ENCODE results near the gene FAM107A.

FAM107A gene, protein sequence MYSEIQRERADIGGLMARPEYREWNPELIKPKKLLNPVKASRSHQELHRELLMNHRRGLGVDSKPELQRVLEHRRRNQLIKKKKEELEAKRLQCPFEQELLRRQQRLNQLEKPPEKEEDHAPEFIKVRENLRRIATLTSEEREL

DNA sequence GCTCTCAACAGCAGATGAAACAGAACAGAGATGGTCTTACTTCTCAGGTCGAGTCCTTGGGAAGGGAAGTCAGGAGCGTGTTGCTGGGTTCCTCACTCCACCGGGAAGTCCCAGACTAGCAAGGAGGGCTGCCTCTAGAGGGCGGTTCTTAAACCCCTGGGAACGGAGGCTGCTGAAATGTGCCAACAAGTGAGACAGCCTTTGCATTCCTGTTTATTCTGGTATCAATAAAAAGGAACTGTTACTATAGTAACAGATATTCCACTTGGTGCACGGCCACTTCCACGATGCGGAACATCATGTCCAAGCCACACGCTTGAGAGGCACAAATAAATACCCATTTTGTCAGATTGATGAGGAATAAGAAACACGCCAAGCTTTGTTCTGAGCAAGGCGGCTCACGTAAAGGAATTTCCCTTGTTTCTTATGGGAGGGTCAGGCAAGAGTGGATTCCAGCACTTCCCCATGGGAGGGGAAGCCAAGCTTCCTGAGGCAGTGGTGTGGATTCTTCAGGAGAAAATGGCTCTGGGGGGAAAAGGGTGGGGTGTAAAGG lies at the start of gene FAM107A:
FAM107A (minus strand) TSS at position 123 of the 553 bp plus-strand sequence. CDS start 7,531 bp downstream, outside the sequence.
- no peak for DNase-seq

DNA sequence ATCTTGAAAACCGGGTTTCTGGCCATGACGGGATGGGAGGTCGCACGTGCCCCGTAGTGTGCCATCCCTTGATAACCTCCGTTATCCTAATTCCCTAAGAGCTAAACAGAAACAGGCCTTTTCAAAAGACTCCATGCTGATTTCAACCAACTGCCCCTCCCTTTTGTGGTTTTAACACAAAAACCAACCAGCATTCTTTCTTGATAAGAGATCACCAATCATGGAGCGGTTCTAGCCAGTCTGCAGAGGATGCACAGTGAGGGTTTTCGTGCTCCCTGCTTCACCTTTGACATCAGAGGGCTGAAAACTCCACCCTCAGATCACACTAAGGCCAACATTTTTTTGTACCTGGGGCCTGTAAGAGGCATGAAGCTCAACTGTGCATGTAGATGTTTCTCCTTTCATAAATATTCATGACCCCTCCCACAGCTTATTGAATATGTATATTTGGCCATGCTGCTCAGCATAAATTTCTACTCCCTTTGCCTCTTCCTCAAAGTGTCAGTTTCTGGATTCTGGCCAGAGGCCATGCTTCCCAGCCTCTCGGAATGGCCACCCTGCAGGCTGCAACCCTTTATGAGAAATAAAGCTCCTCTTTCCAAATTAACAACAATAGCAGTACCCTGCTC lies 48.1 kb upstream of the FAM107A start:
- no peak for DNase-seq

DNA sequence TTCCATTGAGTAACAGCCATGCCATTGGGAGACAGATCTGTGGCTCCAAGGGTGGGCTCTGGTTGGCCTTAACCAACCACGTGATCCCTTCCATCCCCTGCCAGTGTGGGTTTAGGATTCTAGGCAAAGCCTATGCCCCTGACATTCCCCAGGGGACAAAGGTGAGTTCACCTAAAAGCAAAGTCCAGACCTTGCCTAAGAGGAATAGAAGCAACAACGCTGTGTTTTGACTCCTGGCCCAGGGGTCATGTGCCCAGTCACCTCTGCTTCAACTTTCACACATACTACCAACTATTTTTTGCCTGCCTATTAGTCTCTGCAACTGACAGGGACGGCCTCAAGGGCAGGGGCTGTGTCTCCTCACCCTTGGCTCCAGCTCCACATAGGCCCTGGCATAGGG lies 47.4 kb upstream of the FAM107A start:
- no peak for DNase-seq

DNA sequence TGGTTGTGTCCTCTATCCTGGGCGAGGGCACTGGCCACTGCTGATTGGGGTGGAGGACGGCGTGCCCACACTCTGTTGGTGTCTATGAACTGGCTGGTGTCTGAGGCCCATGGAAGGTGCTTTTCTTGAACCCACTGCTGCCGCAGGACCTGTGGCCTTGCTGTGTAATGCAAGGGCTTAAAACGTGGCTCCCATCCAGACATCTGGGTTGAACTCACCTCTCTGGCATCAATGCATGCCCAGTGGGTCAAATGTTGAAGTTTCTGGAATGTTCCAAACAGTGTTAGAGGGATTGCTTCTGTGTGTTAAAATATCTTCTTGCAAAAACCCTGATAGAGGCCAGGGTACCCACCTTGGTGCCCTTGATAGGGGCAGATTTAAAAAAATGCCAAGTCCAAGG lies 46.8 kb upstream of the FAM107A start:
- DNase-seq: no peak

DNA sequence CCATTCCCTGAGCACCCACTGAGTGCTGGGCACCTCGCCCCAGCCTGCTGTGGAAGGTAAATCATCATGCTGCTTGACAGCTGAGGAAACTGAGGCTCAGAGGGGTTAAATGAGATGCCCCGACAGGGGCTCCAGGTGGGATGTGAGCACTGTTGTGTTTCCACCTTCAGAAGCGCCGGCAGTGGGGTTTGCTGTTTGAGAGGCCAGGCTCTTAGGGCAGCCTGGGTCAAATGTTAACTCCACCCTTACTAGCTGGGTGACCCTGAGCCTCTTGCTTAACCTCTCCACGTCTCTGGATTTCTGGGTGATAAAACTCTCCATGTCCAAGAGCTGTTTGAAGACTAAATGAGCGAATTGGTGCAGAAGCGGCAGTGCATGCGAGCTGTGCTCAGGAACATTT lies 46.3 kb upstream of the FAM107A start:
- DNase-seq: no peak

DNA sequence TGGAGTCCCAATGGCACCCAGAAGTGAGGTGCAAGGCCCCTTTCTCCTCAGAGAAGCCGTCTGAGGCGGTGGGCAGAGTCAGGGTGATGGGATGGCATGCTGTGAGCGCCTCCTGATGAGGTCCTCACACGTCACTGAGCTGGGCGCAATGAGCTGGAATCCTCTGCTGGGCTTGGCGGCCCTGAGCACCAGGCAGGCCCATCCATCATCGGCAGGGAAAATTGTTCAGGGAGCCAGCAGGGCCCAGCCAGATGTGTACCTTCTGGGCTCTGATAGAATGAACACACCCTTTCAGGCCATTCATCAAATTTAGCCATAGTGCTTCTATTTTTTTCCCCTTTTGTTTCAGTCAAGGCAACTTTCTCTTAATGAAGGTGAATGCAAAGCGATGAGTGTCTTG lies 45.7 kb upstream of the FAM107A start:
- DNase-seq: no peak

DNA sequence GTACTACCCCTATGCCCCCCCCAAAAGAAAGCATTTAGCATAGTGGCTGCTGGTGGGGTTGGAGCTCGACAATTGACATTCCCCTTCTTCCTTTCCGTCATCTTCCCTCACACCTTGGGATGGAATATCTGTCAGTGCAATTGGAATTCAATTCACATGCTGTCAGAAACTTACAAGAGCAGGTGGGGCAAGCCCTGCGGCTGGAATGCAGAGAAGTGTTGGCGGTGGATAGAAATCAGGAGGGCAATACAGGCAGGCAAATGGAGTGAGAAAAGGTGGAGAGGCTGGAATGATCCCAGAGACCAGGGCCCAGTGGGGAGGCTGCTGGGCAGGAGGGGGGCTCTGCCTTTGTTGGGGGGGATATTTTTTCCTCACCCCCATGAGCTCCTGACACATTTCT lies 45.2 kb upstream of the FAM107A start:
- DNase-seq: no peak

DNA sequence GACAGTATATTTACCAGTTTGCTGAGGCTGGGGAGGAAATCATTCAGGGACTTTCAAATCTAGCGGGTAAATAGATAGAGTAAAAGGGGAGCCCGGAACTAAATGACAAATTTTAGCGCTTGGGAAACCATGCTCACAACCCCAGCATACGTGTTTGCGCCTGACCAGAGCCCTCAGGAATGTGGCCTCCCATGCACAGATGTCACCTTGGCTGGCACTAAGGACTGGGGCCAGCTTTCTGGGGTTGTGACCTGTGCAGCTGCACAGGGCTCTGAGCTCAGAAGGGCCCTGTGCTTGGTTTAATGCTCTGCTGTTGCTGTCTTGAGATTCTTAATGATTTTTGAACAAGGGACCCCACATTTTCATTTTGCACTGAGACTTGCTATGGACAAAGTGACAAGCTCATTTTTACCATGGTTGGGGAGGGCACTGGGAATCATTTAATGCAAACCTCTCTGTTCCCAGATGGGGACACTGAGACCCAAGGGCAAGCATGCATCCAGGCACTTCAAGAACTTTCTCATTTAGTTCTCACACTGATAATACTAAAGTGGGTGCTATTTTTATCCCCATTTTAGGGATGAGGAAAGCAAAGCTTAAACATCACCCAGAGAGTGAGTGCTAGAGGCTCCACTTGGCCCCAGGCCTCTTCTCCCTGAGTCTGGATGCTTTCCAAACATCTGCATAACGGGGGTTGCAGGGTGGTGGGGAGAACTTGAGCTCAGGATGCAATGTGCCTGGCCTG lies 44.1 kb upstream of the FAM107A start:
- no peak for DNase-seq

DNA sequence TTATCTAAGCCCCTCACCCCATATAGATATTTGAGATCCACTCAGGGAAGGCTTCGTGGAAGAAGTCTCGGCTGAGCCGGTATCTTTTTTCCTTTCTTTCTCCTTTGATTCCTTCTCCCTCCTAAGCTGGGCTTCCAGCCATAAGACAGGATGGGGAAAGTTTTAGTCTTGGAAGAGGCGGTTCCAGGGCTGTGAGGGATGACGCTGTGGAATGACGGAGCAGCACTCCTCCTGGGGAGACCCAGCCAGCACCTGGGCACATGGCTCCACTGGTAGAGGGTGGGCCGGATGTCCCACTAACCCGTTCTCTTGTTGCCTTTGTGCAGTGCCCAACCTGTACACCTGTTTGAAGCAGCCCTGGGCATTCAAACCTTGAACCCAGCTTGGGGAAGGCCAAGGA lies 43.2 kb upstream of the FAM107A start:
- no peak for DNase-seq

DNA sequence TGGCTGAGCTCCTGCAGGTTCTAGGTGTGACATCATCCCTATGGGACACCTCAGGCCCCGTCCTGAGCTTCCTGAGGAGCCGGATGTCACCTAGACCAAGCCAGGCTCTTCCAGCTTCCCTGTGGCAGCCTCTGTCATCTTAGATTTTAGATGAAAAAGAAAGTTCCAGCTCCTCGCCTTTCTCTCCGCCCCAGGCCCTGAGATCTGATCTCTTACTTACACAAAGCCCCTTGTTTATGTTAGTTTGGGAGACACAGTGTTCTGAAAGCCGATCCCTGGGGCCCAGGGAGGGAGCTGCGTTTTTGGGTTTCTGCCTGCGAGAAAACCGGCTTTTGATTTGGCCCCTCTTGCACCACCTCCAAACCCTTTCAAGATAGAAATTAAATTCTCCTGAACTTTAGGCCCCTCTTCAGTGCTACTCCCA lies 40.2 kb upstream of the FAM107A start:
- no peak for DNase-seq

DNA sequence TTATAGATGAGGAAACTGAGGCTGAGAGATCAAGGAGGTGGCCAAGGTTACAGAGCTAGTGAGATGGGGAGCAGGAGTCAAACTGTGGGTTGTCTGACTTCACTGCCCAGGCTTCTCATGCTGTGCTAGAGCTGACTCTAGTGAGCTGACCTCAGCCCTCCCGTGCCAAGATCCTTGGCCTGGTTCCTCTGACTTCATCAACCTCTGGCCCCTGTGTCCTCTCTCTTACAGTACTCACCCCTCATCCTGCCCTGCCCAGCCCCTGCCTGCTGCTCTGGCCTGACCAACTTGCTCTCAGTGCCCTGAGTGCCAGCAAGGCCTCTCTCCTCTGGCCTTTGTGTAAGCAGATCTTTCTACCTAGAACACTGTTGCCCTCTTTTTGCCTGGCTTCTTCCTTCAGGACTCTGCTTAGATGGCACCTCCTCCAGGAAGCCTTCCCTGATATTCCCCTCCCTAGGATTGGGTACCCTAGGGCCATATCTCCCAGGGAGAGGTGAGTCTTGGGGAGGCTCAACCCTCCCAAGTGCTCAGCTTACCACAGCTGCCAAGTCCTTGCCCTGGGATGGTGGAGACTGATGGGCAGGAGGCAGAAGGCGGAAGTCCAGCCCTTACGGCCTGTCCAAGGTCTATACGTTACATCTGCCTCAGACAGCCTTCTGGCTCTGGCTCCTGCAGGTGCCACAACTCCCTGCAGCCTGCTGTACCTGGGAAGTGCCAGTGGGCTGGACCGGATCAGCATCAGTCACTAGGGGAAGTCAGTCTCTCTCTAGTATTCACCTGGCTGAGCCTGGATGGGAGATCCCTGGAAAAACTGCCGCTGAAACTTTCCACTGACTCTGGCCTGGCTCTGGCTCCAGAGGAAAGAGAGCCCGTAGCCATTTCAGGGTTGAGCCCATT lies 36.3 kb upstream of the FAM107A start:
- DNase-seq: no peak

DNA sequence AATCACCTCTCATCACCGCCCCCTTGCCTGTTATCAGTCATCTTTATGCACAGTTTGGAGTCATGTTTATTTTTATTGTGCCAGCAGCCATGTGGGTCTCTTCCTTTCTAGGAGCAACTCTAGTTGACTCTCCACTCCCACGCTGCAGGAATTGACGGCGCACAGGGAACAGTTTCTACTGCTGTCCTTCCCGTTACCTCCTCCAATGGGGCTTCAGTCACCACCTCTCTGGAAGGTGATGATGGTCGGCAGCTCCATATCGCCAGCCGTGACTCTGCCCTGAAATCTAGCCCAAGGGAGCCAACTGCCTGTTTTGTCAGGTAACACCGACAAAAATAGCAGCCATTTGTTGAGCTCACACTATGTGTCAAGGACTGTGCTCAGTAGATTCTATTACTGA lies 35.6 kb upstream of the FAM107A start:
- DNase-seq: no peak

DNA sequence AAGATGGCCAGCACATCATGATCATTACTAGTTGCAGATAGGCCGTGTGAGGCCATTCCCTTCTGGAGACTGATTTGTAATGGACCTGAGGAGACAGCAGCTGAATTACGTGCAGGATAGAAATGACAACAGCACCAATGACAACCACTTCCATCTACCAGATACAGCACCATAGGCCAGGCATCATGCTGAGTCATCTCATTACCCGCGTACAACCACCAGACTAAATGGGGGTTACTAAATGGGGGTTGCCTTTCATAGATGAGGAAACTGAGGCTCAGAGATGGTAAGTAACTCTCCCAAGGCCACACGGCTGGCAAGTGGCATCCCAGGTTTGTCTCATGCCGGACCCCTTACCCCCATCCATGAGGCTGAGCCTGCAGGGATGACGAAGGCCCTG lies 32.8 kb upstream of the FAM107A start:
- no peak for DNase-seq

DNA sequence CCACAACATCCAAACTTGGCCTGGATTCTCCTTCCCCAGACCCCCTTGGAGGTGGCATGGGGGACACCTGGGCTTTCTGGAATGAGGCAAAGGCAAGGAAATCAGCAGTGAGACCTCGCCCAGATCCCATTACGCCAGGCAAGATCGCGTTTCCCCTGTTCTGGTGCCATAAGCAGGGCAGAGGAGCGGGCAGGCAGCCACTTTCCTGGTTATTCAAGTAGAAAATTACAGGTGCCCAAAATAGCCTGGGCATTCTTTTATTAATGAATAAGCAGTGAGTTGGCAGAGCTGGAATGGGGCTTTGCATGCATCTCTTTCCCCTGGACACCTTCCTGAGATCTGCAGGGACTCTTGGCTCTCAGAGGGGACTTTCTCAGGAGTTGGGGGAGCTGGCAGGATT lies 31.5 kb upstream of the FAM107A start:
- DNase-seq: peak; percentile 3

DNA sequence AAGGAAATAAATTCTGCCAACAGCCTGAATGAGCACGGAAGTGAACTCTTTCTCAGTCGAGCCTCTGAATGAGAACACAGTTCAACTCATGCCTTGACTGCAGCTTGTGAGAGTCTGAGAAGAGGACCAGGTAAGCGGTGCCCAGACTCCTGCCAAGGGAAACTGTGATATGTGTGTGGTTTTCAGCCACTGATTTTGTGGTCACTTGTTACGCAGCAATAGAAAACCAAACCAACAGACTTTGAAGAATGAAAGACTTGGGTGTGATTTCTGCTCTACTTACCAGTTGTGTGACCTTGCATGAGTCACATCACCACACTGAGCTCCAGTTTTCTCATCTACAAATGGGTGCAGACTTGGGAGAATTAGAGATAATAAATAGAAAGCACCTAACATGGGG lies 30.6 kb upstream of the FAM107A start:
- DNase-seq: no peak

DNA sequence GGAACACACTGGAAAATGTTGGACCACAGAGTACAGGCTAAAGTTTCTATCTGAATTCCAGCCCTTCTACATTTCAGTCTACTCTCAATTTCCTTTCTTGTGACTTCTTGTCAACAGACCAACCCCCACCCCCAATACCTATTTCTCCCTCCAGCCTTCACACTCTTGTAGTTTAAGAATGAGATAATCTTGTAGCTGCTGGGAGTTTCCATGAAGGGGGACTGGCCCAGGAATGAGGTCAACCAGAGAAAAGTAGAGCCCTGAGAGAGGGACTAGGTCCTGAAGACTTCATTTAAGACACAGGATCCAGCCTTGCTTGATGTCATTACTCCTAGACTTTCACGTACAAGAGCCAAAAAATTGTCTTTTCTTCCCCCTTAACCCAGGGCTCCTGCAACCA lies 29.5 kb upstream of the FAM107A start:
- no peak for DNase-seq

DNA sequence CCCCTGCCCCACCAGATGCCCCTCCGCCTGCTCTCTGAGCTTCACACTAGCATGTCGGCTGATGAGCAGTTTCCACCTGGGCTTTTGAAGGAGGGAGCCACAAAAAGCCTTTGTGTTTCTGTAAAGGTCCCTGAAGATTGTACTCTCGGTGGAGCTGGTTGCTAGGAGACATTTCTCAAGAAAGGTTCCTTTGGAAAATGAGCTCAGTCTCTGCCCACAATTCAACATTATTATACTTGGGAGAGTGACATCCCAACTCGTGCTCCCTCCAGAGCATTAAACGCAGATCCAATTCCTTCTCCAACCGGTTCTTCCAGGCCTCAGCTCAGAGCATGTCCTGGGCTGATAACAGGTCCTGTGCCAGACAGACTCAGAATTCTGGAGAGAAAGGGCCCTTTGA lies 26.8 kb upstream of the FAM107A start:
- DNase-seq: no peak

DNA sequence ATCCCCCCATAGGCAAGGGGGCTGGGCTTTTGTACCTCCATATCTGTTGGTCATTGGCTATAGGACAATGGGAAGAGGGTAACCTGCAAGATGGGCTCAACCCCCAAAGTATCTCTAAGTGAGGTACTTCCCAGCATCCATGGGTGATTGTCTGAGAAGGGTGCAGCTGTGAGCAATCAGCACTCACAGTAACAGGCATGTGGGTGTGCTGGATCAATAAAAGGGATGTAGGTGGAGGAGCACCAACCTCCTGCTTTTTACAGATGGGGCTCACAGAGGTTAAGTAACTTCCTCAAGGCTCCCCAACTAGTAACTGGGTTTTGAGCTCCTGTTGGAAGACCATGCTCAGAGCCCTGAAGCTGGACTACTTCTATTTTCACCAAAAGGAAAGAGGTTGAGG lies 26.4 kb upstream of the FAM107A start:
- no peak for DNase-seq

DNA sequence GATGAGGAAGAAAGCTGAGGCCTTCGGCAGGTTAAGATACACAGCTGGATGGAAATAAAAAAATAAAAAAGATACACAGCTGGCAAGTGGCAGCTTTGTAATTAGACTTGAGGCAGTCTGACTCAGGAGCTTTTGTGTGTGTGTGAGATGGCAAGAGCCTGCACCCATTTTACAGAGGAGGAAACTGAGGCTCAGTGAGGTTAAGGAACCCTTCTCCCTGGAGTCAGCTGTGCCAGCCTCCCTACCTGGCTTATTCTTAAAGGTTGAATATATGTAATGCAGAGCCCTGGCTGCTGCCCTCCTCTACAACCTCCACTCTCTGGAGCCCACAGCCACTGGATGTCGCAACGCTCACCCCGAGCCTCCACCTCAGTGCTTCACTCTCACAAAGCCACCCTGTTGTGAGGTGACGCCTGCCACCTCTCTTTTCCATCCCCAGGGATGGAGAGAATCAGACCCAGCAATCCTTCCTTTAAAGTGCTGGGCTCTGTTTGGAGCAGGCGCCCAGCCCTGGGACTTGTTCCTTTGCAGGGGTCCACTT lies 20.6 kb upstream of the FAM107A start:
- DNase-seq: no peak

DNA sequence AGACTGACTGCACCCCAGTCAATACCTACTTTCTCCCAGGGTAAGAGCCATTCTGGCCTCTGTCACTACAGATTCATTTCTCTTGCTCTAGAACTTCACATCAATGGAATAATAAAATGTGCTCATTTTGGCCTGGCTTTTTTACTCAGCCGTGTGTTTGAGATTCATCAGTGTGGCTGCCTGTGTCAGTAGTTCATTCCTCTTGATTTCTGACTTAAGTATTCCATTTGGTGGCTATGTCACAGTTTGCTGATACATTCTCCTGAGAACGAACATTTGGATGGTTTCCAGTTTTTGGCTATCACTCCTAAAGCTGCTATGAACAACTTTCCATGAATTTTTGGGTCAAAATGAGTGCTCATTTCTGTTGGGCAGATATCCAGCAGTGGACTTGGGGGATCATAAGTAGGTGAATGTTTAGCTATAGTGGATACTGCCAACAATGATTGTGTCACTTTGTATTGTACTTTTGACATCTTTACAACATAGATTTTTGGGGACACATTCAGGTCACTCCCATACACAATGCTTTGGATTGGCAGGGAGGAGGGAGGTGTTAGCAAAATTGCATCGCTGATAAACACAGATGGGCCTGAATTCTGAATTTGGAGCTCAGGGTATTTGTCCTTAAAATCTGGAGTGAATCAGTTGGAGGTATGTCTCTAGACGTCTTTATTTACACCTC lies 19.8 kb upstream of the FAM107A start:
- no peak for DNase-seq

DNA sequence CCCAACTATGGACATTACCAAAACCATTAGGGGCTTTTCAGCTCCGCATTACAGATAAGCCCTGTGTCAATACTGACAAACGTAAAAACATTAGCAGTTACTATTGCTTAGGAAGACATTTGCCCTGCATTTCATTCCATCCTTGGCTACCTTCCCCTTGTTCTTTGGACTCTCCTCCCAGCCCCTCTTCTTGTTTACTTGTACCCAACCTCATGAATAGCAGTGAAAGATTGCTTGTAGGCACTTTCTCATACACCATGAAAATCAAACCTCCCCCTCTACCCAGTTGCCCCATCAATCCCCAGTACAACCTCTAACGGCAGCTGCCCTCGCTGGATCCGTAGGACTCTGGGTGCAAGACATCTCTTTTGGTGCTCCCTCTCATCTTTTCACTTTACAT lies 16.9 kb upstream of the FAM107A start:
- DNase-seq: no peak
